ENCODE data around the gene MRPS35.
"Not testable (repeated sequence)": the region's sequence is repeated elsewhere in the genome, so short reads cannot be mapped to it uniquely, and the experiment has no call there.

Gene MRPS35

GRCh38 chr12:27707216-27707615, 3.4 kb upstream of the MRPS35 start:
- no peak for DNase-seq

GRCh38 chr12:27709212-27709931, 1.3 kb upstream of the MRPS35 start:
- no peak for DNase-seq

- peak in 2 of 58 donors; percentile 24 to 64 for DNase-seq
These were observed 570 bp upstream of the MRPS35 start for GRCh38 chr12:27709932-27710591.

DNA sequence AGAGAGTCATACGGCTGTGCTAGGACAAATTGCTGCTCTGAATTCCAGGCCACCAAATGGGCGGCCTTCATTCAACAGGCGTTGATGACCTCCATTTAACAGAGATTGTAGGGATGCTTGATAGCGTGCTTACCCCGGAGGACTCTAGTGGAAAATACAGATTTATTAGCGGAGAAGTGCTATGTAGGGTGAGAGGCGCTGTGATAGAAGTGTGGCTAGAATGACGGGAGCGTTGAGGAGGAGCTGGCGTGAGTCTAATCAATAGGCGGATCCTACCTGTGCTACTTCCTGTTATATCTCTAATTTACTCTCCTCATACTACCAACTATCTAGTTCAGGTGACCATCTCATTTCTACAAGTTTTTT, 668 bp downstream of the MRPS35 start:
- peak in 2 of 58 donors; percentile 18 to 45 for DNase-seq

DNA sequence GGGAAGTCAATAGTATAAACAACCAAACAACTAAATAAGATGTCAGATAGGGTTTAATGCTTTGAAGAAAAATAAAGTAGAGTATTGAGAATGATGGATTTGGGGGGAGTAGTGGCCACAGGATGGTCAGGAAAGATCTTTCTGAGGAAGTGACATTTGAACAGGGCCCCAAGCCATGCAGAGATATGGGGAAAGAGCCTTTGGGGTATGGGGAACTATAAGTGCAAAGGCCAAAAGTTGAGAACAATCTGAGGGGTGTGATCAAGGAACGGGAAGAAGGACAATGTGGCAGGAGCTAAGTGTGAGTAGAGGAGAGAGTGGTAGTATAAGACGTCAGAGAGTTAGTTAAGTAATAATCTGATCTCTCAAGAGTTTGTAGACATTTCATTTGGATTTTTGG, 1.3 kb downstream of the MRPS35 start:
- no peak for DNase-seq

- no peak for DNase-seq
These were observed 12.6 kb downstream of the MRPS35 start for GRCh38 chr12:27723212-27723611.

GRCh38 chr12:27730097-27730588, 19.5 kb downstream of the MRPS35 start:
- DNase-seq = no peak

GRCh38 chr12:27732281-27732680, 21.6 kb downstream of the MRPS35 start:
- no peak for DNase-seq

DNA sequence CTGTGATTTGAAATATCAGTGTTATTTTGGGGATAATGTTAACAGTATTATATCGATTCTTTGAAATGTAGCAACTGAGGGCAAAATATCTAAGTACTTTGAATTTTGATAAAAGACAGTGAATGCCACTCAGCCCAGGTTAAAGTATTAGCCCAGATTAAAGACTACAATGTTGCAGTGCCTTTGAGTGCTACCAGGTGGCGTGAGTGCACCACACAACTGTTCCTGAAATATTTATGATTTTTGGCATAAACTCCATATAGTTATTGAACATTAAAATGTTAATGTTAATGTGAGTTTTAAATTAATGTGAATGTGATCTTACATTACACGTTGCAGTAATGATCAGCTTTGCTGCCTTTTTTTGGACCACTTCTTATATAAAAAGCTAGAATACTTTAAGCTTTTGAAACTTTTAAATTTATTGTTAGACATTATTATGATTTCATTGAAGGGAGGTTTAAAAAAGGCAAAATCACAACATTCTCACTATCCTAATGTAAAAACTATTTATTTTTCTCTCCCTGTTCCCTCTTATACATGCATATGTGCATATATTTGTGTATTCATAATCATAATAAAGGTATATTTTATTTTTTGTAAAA, 22.5 kb downstream of the MRPS35 start:
- peak in 1 of 58 donors; percentile 5 for DNase-seq

DNA sequence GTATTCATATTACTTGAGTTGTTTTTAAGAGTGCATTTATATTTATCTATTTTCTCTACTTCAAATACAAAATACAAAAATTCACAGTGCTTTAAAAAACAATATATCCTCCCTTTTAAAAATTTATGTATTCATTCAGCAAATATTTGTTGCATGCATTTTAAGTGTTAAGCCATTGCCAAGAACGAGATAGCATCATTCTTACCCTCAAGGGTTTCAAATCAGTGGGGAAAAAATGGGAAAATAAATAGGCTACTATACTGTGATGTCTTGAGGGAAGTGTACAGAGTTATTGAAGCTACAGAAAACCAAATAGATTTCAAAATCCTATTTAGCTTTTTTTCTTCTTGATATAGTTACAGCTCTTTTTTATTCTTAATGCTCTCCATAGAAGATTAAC, 23.2 kb downstream of the MRPS35 start:
- DNase-seq = no peak

DNA sequence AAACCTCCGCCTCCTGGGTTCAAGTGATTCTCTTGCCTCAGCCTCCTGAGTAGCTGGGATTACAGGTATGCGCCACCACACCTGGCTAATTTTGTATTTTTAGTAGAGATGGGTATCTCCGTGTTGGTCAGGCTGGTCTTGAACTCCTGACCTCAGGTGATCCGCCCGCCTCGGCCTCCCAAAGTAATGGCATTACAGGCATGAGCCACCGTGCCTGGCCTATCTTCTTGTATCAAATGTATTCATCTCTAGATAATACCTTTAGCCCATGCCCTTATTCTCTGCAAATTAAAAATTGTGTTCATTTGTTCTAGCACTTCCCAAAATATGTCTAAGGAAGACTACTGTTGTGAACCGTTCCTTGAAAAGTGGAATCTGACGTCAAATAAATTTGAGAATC, 23.7 kb downstream of the MRPS35 start:
- not testable (repeated sequence) for DNase-seq

DNA sequence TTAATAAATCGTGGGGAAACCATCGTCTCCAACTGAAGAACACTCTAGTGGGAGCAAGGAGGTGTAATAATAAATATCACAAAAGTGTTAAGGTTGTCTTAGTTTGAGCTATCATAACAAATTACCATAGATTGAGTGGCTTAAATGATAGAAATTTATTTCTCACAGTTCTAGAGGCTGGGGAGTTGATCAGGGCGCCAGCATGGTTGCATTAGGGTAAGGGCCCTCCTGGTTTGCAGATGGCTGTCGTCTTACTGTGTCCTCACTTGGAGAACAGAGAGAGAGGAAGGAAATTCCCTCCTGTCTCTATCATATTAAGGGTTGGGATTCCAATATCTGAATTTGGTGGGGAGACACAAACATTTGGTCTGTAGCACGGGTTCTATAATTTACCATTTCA, 33.0 kb downstream of the MRPS35 start:
- no peak for DNase-seq

GRCh38 chr12:27745734-27746133, 35.1 kb downstream of the MRPS35 start:
- not testable (repeated sequence) for DNase-seq

DNA sequence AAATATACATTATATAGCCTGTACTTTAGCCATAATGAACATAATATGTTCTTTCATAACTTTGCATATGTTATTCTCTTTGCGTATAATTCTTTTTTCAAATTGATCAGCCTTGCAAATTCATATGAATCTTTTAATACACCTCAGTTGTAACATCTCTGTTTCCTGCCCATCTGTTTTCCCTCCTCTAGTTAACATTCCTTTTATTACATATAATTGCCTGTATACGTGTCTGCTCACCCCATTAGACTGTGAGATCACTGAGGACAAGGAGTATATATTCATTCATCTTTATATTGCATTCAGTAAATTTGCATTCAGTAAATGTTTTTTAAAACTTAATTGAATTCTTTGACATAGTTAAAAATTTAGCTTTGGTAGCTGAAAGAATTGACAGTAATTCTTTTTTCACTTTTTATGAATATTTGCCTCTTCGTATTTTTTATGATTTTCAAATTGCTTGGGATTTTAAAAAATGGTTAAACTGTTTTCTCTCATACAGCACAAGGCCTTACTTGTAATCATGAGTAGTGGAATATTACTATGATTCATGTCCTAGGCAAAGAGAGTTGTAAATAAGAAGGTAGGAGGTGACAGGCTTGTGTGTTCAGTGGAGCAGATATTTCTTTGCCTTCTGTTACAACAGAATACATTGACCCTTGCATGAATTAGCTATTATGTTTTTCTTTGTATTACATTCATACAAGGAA, 36.6 kb downstream of the MRPS35 start:
- no peak for DNase-seq

- DNase-seq = no peak
These were observed 40.9 kb downstream of the MRPS35 start for GRCh38 chr12:27751386-27752047.

- DNase-seq = no peak
These were observed 44.2 kb downstream of the MRPS35 start for GRCh38 chr12:27754795-27755194.

- no peak for DNase-seq
These were observed 46.1 kb downstream of the MRPS35 start for GRCh38 chr12:27756670-27757195.

- DNase-seq = no peak
These were observed 52.1 kb downstream of the MRPS35 start for GRCh38 chr12:27762757-27763156.

- DNase-seq = no peak
These were observed 56.0 kb downstream of the MRPS35 start for GRCh38 chr12:27766587-27766986.

DNA sequence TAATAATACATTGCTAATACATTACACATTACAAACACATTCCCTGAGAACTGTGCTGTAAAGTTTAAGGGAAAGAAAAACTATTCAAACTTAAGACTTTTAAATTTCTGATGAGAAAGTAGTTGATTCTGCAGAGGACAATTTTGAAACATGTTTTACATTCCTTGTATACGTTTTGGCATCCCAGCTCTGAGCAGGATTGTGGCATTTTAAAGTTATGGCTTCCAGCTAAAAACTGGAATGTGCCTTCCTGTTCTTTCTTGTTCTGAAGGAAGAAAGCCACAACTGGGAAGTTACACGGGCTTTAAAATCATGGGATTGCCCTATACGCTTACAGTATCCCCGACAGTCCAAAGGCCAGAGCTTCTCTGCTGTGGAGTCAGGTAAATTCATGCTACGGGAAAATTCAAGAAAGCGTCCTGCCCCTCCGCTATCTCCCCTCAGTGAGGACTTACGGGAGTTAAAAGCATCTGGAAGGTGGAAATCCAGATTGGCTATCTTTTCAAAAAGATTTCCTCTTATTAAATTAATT, 58.6 kb downstream of the MRPS35 start:
- no peak for DNase-seq

Measured in anterior cingulate cortex (tissue), 58 donors.